NCI-H524 treated with DMSO at 0.1 percent for 48 hours (cell line): Measurements from ENCODE around the gene RNLS.

ENCODE experiments used
- DNase-seq: peaks from one replicate; lab custom pipeline; 2025; lab: John Stamatoyannopoulos, UW

The RNLS gene

GRCh38 chr10:88260329-88261051 lies 322.6 kb downstream of the RNLS start:
- DNase-seq, result no peak

- no peak for DNase-seq
These were observed 323.7 kb downstream of the RNLS start for GRCh38 chr10:88259381-88259780.

GRCh38 chr10:88256886-88257285 lies 326.2 kb downstream of the RNLS start:
- no peak for DNase-seq

GRCh38 chr10:88256013-88256680 lies 327.0 kb downstream of the RNLS start:
- no peak for DNase-seq

GRCh38 chr10:88254091-88254490 lies 329.0 kb downstream of the RNLS start:
- no peak for DNase-seq

GRCh38 chr10:88253622-88254021 lies 329.5 kb downstream of the RNLS start:
- DNase-seq, result no peak

- no peak for DNase-seq
These were observed 330.0 kb downstream of the RNLS start for GRCh38 chr10:88253128-88253527.

GRCh38 chr10:88249450-88249849 lies 333.7 kb downstream of the RNLS start:
- DNase-seq, result no peak

GRCh38 chr10:88246675-88247074 lies 336.4 kb downstream of the RNLS start:
- DNase-seq, result no peak

- DNase-seq, result no peak
These were observed 337.1 kb downstream of the RNLS start for GRCh38 chr10:88245974-88246511.

- no peak for DNase-seq
These were observed 338.1 kb downstream of the RNLS start for GRCh38 chr10:88244781-88245625.

GRCh38 chr10:88243836-88244730 lies 339.0 kb downstream of the RNLS start:
- DNase-seq, result no peak

- no peak for DNase-seq
These were observed 339.8 kb downstream of the RNLS start for GRCh38 chr10:88243202-88243744.

- no peak for DNase-seq
These were observed 341.6 kb downstream of the RNLS start for GRCh38 chr10:88241501-88241900.

GRCh38 chr10:88239212-88239611 lies 343.9 kb downstream of the RNLS start:
- DNase-seq, result no peak

- DNase-seq, result no peak
These were observed 344.6 kb downstream of the RNLS start for GRCh38 chr10:88238615-88238914.

- no peak for DNase-seq
These were observed 345.1 kb downstream of the RNLS start for GRCh38 chr10:88237896-88238614.

- no peak for DNase-seq
These were observed 346.9 kb downstream of the RNLS start for GRCh38 chr10:88236121-88236743.

GRCh38 chr10:88234297-88234696 lies 348.8 kb downstream of the RNLS start:
- no peak for DNase-seq

GRCh38 chr10:88233870-88234269 lies 349.2 kb downstream of the RNLS start:
- no peak for DNase-seq
